NB4 (cell line): ENCODE results near the gene GNAT2.
"Not testable (repeated sequence)": the region's sequence is repeated elsewhere in the genome, so short reads cannot be mapped to it uniquely, and the experiment has no call there.

ENCODE experiments used
- POLR2A ChIP-seq: IDR thresholded peaks from 2 replicates; pipeline ENCODE4 v1.6.1; 2011; ENCODE audit warnings: mild to moderate bottlenecking; ENCODE audit not compliant: insufficient read length; ENCODE audit errors: extremely low read depth
- TF ChIP-seq, protein P1 (sequence below): IDR thresholded peaks from one replicate; pipeline ENCODE4 v1.5.1; 2012; ENCODE audit warnings: low read depth, low read length
- TF ChIP-seq, protein P2 (sequence below): IDR thresholded peaks from 2 replicates; pipeline ENCODE4 v1.6.1; 2011; ENCODE audit warnings: low read depth, low read length

DNA sequence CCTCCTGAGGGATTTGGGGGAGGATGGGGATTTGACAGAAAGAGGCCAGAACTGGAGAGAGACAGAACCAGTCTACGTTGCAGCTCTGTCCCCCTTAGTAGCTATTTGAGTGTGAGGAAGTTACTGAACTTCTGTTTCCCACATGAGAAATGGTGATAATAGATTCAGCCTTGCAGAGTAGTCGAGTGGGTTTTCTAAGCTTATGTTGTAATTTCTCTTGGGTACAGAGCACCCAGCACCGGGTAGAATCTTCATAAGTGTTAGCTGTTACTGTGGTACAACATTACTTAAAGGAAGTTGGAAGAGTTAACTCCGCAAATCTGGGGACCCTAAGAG, 41.2 kb upstream of the GNAT2 start:
- TF ChIP-seq, protein P1, sequence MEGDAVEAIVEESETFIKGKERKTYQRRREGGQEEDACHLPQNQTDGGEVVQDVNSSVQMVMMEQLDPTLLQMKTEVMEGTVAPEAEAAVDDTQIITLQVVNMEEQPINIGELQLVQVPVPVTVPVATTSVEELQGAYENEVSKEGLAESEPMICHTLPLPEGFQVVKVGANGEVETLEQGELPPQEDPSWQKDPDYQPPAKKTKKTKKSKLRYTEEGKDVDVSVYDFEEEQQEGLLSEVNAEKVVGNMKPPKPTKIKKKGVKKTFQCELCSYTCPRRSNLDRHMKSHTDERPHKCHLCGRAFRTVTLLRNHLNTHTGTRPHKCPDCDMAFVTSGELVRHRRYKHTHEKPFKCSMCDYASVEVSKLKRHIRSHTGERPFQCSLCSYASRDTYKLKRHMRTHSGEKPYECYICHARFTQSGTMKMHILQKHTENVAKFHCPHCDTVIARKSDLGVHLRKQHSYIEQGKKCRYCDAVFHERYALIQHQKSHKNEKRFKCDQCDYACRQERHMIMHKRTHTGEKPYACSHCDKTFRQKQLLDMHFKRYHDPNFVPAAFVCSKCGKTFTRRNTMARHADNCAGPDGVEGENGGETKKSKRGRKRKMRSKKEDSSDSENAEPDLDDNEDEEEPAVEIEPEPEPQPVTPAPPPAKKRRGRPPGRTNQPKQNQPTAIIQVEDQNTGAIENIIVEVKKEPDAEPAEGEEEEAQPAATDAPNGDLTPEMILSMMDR: not testable (repeated sequence)
- TF ChIP-seq, protein P2, sequence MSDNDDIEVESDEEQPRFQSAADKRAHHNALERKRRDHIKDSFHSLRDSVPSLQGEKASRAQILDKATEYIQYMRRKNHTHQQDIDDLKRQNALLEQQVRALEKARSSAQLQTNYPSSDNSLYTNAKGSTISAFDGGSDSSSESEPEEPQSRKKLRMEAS: not testable (repeated sequence)
- TF ChIP-seq POLR2A: not testable (repeated sequence)
